Kidney tubule cell (primary cell): Measurements from ENCODE around the gene PDZD2.
"Not testable (repeated sequence)": the region's sequence is repeated elsewhere in the genome, so short reads cannot be mapped to it uniquely, and the experiment has no call there.

Experiments used
- DNase-seq: peaks from one replicate; pipeline ENCODE4 v3.0.0-alpha.2; 2018; ENCODE audit warnings: low spot score

Gene PDZD2

GRCh38 chr5:31934156-31934555 is 295.2 kb downstream of the PDZD2 start:
- DNase-seq, result peak; percentile 26

- DNase-seq, result peak; percentile 80
Observed at GRCh38 chr5:31935496-31936369, 296.8 kb downstream of the PDZD2 start.

GRCh38 chr5:31936683-31937082 is 297.8 kb downstream of the PDZD2 start:
- no peak for DNase-seq

- DNase-seq, result peak; percentile 58
Observed at GRCh38 chr5:31937226-31937625, 298.3 kb downstream of the PDZD2 start.

- DNase-seq, result no peak
Observed at GRCh38 chr5:31937703-31938102, 298.8 kb downstream of the PDZD2 start.

- no peak for DNase-seq
Observed at GRCh38 chr5:31939151-31939550, 300.2 kb downstream of the PDZD2 start.

GRCh38 chr5:31941151-31941755 is 302.3 kb downstream of the PDZD2 start:
- DNase-seq, result no peak

GRCh38 chr5:31942546-31942945 is 303.6 kb downstream of the PDZD2 start:
- DNase-seq, result no peak

- DNase-seq, result no peak
Observed at GRCh38 chr5:31944684-31945445, 305.9 kb downstream of the PDZD2 start.

- no peak for DNase-seq
Observed at GRCh38 chr5:31948006-31948405, 309.1 kb downstream of the PDZD2 start.

GRCh38 chr5:31952067-31952466 is 313.1 kb downstream of the PDZD2 start:
- no peak for DNase-seq

- no peak for DNase-seq
Observed at GRCh38 chr5:31954091-31954490, 315.2 kb downstream of the PDZD2 start.

- no peak for DNase-seq
Observed at GRCh38 chr5:31957151-31957550, 318.2 kb downstream of the PDZD2 start.

GRCh38 chr5:31962351-31962751 is 323.4 kb downstream of the PDZD2 start:
- DNase-seq, result no peak

GRCh38 chr5:31962871-31963307 is 324.0 kb downstream of the PDZD2 start:
- peak; percentile 46 for DNase-seq

- no peak for DNase-seq
Observed at GRCh38 chr5:31963358-31964006, 324.6 kb downstream of the PDZD2 start.

GRCh38 chr5:31964007-31964360 is 325.1 kb downstream of the PDZD2 start:
- no peak for DNase-seq

GRCh38 chr5:31965227-31965626 is 326.3 kb downstream of the PDZD2 start:
- no peak for DNase-seq

- no peak for DNase-seq
Observed at GRCh38 chr5:31966936-31967335, 328.0 kb downstream of the PDZD2 start.

GRCh38 chr5:31967461-31967860 is 328.5 kb downstream of the PDZD2 start:
- no peak for DNase-seq

- no peak for DNase-seq
Observed at GRCh38 chr5:31972558-31972957, 333.6 kb downstream of the PDZD2 start.

GRCh38 chr5:31975189-31975612 is 336.3 kb downstream of the PDZD2 start:
- DNase-seq, result not testable (repeated sequence)
